ENCODE results near the gene USP10. TPM values are rescaled to one million over a fixed set of nuclear protein-coding genes. Genes with fewer than 3 reads are reported as not detected.
"Not testable (repeated sequence)": the region's sequence is repeated elsewhere in the genome, so short reads cannot be mapped to it uniquely, and the experiment has no call there.

Gene USP10
- total RNA-seq, 2 donors from 2014 or later: 148 to 149 TPM

DNA sequence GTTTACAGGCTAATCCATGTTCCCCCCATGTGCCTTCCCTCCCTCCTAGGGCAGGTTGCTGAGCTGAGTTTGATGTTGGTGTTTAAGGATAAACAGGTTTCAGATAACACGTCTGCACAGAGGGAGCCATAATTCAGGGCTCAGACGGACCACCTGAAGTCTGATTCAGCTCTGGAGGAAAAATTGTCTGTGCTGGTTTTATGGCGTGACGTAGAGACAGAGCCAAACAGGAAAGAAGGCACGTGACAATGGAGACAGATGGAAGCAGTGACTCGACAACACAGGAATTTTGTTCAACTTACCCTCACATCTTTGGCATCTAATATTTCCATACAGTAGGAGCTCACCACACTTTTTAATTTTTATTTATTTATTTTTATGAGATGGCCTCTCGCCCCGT lies 10.7 kb upstream of the USP10 start:
- H3K4me3 Mint-ChIP-seq: no peak overlapping the region
- peaks cover 8% of the 10 kb centered on the region for H3K9me3 ChIP-seq (ENCODE audit: control insufficient read depth, low read length)
- H3K36me3 Mint-ChIP-seq (ENCODE audit: low read depth): no peaks in the 10 kb centered on the region
- no peaks in the 10 kb centered on the region for H3K36me3 ChIP-seq (ENCODE audit: control insufficient read depth, insufficient read depth, low read length)
- DNase-seq: no peak
- H3K27me3 Mint-ChIP-seq (ENCODE audit: insufficient read depth): no peaks in the 10 kb centered on the region
- no peak overlapping the region for H3K27ac Mint-ChIP-seq
- H3K4me3 ChIP-seq (ENCODE audit: low read length): no peak overlapping the region
- no peaks in the 10 kb centered on the region for H3K4me1 ChIP-seq (ENCODE audit: control insufficient read depth, insufficient read depth, low read length)
- peaks cover 11% of the 10 kb centered on the region for H3K9me3 Mint-ChIP-seq
- TF ChIP-seq CTCF (conservative IDR thresholded peaks at IDR 0.05): no peak
- peaks cover 11% of the 10 kb centered on the region for H3K4me1 Mint-ChIP-seq
- H3K9ac ChIP-seq (ENCODE audit: extremely low read depth, low read length, poor library complexity, severe bottlenecking): no peak overlapping the region
- H3K27ac ChIP-seq (ENCODE audit: low read depth, low read length): no peak overlapping the region
- no peaks in the 10 kb centered on the region for H3K27me3 ChIP-seq (ENCODE audit: control insufficient read depth, insufficient read depth, low read length, poor library complexity, severe bottlenecking)
- 92 to 96% methylated on average over 4 to 8 of the region's 8 CpGs for WGBS, 2 experiments (ENCODE audit: insufficient coverage in 1 of 2, insufficient read length in 1 of 2)

DNA sequence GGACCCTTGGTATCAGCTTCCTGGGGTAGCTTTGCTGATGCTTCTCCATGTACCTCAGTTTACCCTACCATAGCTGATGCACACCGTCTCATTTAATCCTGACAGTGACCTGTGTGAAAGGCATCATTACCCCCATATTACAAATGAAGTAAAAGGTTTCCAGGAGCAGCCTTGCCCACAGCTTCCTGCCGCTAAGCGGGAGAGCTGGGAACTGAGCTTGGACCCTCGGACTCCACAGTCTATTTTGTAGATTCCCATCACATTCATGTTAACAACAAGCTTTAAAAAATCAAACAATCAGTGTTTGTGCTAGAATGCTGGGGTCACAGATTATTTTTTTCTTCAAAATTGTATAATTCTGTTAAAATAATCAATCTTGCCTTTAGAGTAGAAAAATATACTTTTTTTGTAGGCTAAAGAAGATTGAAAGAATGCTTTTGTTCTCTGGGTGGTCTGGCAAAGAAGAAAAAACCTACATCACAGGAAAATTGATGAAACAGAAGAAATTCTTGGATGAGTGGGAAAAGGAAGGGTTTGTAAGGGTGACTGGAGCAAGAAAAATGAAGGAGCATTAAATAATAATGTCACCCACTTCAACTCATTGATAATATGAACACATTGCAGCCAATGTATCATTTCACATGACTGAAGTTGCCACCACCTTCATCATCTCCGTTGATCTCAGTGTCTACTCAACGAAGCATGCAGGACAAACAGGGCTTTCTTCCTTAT lies 9.5 kb upstream of the USP10 start:
- peaks cover 11% of the 10 kb centered on the region for H3K9me3 Mint-ChIP-seq
- Histone ChIP-seq H3K27me3 (ENCODE audit: control insufficient read depth, insufficient read depth, low read length, poor library complexity, severe bottlenecking) (no peaks in the 10 kb centered on the region), H3K9ac (ENCODE audit: extremely low read depth, low read length, poor library complexity, severe bottlenecking) (no peak overlapping the region), H3K4me3 (ENCODE audit: low read length) (no peak overlapping the region), H3K36me3 (ENCODE audit: control insufficient read depth, insufficient read depth, low read length) (no peaks in the 10 kb centered on the region), H3K27ac (ENCODE audit: low read depth, low read length) (no peak overlapping the region), H3K9me3 (ENCODE audit: control insufficient read depth, low read length) (peaks cover 8% of the 10 kb centered on the region), H3K4me1 (ENCODE audit: control insufficient read depth, insufficient read depth, low read length) (no peaks in the 10 kb centered on the region)
- DNase-seq: no peak
- H3K36me3 Mint-ChIP-seq (ENCODE audit: low read depth): no peaks in the 10 kb centered on the region
- H3K27ac Mint-ChIP-seq: no peak overlapping the region
- TF ChIP-seq CTCF (conservative IDR thresholded peaks at IDR 0.05): no peak
- 86 to 98% methylated on average over 5 to 6 of the region's 6 CpGs for WGBS, 2 experiments (ENCODE audit: insufficient coverage in 1 of 2, insufficient read length in 1 of 2)
- peaks cover 6% of the 10 kb centered on the region for H3K4me1 Mint-ChIP-seq
- no peak overlapping the region for H3K4me3 Mint-ChIP-seq
- no peaks in the 10 kb centered on the region for H3K27me3 Mint-ChIP-seq (ENCODE audit: insufficient read depth)

DNA sequence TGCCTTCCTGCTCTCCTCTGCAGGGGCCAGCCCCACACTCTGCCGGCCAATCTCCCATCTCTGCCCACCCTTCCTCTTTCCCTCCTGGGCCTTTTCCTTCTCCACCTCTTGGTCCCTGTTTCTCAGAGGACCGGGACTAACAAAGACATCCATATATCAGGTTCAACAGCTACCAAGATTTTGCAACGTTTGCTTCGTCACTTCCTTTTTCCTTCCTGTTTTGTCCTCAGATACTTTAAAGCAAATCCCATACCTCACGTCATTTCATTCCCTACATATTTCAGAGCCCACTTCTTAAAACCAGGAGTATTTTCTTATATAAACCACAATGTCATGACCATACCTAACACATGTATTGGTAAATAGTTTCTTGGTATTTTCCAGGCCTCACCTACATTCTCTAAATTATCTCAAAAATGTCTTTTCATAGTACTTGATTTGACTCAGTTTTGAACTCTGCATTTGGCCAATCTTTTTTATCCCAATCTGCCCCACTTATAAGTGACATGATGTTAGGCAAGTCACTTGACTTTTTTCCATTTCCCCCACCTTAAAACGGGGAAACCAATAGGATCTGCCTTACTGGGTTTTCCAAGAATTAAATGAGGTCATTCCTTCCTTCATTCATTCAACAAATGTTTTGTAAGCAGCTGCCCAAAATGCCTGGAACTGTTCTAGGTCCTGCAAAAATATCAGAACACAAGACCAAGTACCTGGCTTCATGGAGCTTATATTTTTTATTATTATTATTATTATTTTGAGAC lies 7.2 kb upstream of the USP10 start:
- H3K4me1 ChIP-seq (ENCODE audit: control insufficient read depth, insufficient read depth, low read length): no peaks in the 10 kb centered on the region
- no peak overlapping the region for H3K4me3 Mint-ChIP-seq
- H3K27ac ChIP-seq (ENCODE audit: low read depth, low read length): no peak overlapping the region
- H3K9ac ChIP-seq (ENCODE audit: extremely low read depth, low read length, poor library complexity, severe bottlenecking): no peak overlapping the region
- WGBS, 2 experiments (ENCODE audit: insufficient coverage in 1 of 2, insufficient read length in 1 of 2): 94 to 95% methylated on average over 6 of the region's 6 CpGs
- no peaks in the 10 kb centered on the region for H3K27me3 Mint-ChIP-seq (ENCODE audit: insufficient read depth)
- peaks cover 9% of the 10 kb centered on the region for H3K9me3 Mint-ChIP-seq
- peaks cover 8% of the 10 kb centered on the region for H3K9me3 ChIP-seq (ENCODE audit: control insufficient read depth, low read length)
- no peaks in the 10 kb centered on the region for H3K36me3 ChIP-seq (ENCODE audit: control insufficient read depth, insufficient read depth, low read length)
- no peak for TF ChIP-seq CTCF (conservative IDR thresholded peaks at IDR 0.05)
- no peaks in the 10 kb centered on the region for H3K27me3 ChIP-seq (ENCODE audit: control insufficient read depth, insufficient read depth, low read length, poor library complexity, severe bottlenecking)
- H3K4me1 Mint-ChIP-seq: peaks cover 6% of the 10 kb centered on the region
- no peak overlapping the region for H3K27ac Mint-ChIP-seq
- H3K36me3 Mint-ChIP-seq (ENCODE audit: low read depth): no peaks in the 10 kb centered on the region
- no peak for DNase-seq
- H3K4me3 ChIP-seq (ENCODE audit: low read length): no peak overlapping the region

DNA sequence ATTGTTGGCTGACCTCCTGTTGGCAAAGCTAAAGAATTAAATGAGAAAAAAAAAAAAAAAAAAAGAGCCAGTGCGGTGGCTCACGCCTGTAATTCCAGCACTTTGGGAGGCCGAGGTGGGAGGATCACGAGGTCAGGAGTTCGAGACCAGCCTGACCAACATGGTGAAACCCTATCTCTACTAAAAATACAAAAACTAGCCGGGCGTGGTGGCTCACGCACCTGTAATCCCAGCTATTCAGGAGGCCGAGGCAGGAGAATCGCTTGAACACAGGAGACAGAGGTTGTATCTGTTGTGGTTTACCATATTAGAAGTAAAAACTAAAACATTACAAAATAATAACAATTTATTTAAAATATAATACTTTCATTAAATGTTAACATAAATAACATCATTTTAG lies 5.9 kb upstream of the USP10 start:
- not testable (repeated sequence) for H3K27ac Mint-ChIP-seq; H3K36me3 ChIP-seq (ENCODE audit: control insufficient read depth, insufficient read depth, low read length); H3K27me3 Mint-ChIP-seq (ENCODE audit: insufficient read depth); DNase-seq; H3K36me3 Mint-ChIP-seq (ENCODE audit: low read depth); H3K4me3 Mint-ChIP-seq; H3K4me1 Mint-ChIP-seq; H3K27me3 ChIP-seq (ENCODE audit: control insufficient read depth, insufficient read depth, low read length, poor library complexity, severe bottlenecking); H3K27ac ChIP-seq (ENCODE audit: low read depth, low read length); H3K9me3 ChIP-seq (ENCODE audit: control insufficient read depth, low read length); H3K4me1 ChIP-seq (ENCODE audit: control insufficient read depth, insufficient read depth, low read length); H3K9ac ChIP-seq (ENCODE audit: extremely low read depth, low read length, poor library complexity, severe bottlenecking); H3K4me3 ChIP-seq (ENCODE audit: low read length); H3K9me3 Mint-ChIP-seq
- WGBS, 2 experiments (ENCODE audit: insufficient coverage in 1 of 2, insufficient read length in 1 of 2): 93 to 100% methylated on average over 1 to 10 of the region's 10 CpGs
